ENCODE data around the gene CFAP157. TPM values are rescaled to one million over a fixed set of nuclear protein-coding genes. Genes with fewer than 3 reads are reported as not detected.

Gene CFAP157
- total RNA-seq, 1 experiment from 2014 or later, result 0.87 TPM

DNA sequence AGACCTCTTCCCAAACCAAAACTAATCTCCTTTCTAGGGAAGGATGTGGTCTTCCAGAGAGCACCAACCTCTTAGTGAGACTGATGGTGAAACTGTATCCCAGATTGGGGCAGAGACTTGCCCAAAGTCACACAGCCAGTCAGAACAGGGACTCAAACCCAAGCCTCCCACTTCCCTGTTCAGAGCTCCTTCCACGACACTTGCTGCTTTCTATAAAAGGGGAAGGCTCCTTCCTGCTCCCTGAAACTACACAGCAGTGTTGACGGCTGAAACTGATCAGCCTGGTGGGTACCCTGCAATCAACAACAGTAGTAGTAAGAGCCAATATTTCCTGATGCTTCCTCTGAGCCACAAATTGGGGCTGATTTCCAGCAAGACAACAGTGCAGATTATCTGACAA, 26.8 kb downstream of the CFAP157 start:
- no peaks in the 10 kb centered on the region for H3K4me1 Mint-ChIP-seq (ENCODE audit: low read depth, unreplicated experiment)
- CTCF ChIA-PET, result interaction anchor here (0.6 kb wide), 1 partner anchor 14 kb away, joined by 4 read pairs; no protein-coding TSS in a partner anchor
- H3K9me3 Mint-ChIP-seq (ENCODE audit: low read depth, unreplicated experiment), result no peaks in the 10 kb centered on the region
- H3K36me3 Mint-ChIP-seq (ENCODE audit: insufficient read depth, unreplicated experiment), result peaks cover 6% of the 10 kb centered on the region
- H3K27ac Mint-ChIP-seq (ENCODE audit: unreplicated experiment), result no peak overlapping the region
- no peak for DNase-seq
- BruUV-seq (replicated peaks), result no TSS peak
- H3K27me3 Mint-ChIP-seq (ENCODE audit: unreplicated experiment), result peaks cover 29% of the 10 kb centered on the region
- H3K4me3 Mint-ChIP-seq (ENCODE audit: low read depth, unreplicated experiment), result no peak overlapping the region
- intact Hi-C loops (cut with micrococcal nuclease; ENCODE audit: unreplicated experiment), result loop anchor here (5.0 kb wide), 1 partner anchor 141 kb away; no protein-coding TSS in a partner anchor
- TF ChIP-seq, protein P1, sequence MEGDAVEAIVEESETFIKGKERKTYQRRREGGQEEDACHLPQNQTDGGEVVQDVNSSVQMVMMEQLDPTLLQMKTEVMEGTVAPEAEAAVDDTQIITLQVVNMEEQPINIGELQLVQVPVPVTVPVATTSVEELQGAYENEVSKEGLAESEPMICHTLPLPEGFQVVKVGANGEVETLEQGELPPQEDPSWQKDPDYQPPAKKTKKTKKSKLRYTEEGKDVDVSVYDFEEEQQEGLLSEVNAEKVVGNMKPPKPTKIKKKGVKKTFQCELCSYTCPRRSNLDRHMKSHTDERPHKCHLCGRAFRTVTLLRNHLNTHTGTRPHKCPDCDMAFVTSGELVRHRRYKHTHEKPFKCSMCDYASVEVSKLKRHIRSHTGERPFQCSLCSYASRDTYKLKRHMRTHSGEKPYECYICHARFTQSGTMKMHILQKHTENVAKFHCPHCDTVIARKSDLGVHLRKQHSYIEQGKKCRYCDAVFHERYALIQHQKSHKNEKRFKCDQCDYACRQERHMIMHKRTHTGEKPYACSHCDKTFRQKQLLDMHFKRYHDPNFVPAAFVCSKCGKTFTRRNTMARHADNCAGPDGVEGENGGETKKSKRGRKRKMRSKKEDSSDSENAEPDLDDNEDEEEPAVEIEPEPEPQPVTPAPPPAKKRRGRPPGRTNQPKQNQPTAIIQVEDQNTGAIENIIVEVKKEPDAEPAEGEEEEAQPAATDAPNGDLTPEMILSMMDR (IDR thresholded peaks at IDR 0.05; ENCODE audit: unreplicated experiment), result no peak

GRCh38 chr9:127734247-127734746, 27.5 kb downstream of the CFAP157 start:
- TF ChIP-seq, protein P1 (IDR thresholded peaks at IDR 0.05; ENCODE audit: unreplicated experiment), result no peak
- H3K27me3 Mint-ChIP-seq (ENCODE audit: unreplicated experiment), result peaks cover 36% of the 10 kb centered on the region
- H3K4me3 Mint-ChIP-seq (ENCODE audit: low read depth, unreplicated experiment), result peak overlapping the region; percentile 67
- H3K27ac Mint-ChIP-seq (ENCODE audit: unreplicated experiment), result no peak overlapping the region
- CTCF ChIA-PET, result interaction anchor here (0.8 to 1.6 kb wide), 18 partner anchors 9 to 189 kb away, joined by 3 to 21 read pairs (median 5); partner anchors contain the start of genes CDK9, CFAP157, PTRH1 and ST6GALNAC4
- intact Hi-C loops (cut with micrococcal nuclease; ENCODE audit: unreplicated experiment), result loop anchor here (5.0 kb wide), 1 partner anchor 142 kb away; no protein-coding TSS in a partner anchor
- peaks cover 6% of the 10 kb centered on the region for H3K36me3 Mint-ChIP-seq (ENCODE audit: insufficient read depth, unreplicated experiment)
- TSS peak; percentile 57 for BruUV-seq (replicated peaks)
- H3K4me1 Mint-ChIP-seq (ENCODE audit: low read depth, unreplicated experiment), result no peaks in the 10 kb centered on the region
- no peaks in the 10 kb centered on the region for H3K9me3 Mint-ChIP-seq (ENCODE audit: low read depth, unreplicated experiment)
- no peak for DNase-seq

DNA sequence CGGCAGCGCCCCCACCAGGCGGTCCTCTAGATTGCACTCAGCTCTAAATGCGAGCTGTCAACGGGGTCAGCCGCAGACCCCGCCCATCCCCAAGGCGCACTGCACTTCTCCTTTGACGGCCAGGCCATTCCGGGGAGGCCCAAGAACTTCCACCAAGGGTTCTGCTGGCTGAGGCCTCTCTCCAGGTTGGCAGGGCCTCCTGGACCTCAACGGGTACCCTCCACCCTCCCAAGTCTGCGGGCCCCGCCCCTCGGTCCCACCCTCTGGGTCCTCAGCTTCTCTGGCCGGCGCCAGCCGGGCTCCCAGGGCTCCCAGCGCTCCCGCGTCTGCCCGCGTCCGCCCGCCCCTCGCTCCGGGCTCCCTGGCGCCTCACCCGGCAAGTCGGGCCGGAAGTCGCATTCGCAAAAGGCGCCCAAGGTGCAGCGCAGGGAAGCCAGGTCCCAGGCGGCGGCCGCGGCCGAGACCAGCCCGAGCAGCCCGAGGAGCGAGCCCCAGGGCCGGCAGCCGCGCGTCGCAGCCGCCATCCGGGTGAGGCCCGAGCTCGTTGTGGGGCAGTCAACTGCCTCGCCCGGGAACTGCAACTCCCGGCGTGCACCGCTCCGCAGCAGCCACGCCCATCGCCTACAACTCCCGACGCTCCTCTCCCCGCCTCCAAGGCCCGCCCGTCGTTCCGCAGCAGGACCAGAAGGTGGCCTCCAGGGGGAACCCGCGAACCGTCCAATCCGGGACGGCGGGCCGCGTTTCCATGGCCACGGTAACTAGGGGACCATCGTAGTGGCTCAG, 28.1 kb downstream of the CFAP157 start, which contains the start of gene TOR2A:
Gene TOR2A, minus strand, starts transcription at position 548 of the 783 bp plus-strand sequence. Its CDS starts 24 bp downstream, at position 524.
- no peak within 1 kb of the TSS for H3K27ac Mint-ChIP-seq (ENCODE audit: unreplicated experiment)
- H3K9me3 Mint-ChIP-seq (ENCODE audit: low read depth, unreplicated experiment), result no peaks in the 10 kb centered on the region
- H3K4me3 Mint-ChIP-seq (ENCODE audit: low read depth, unreplicated experiment), result peak within 1 kb of the TSS; percentile 67
- intact Hi-C loops (cut with micrococcal nuclease; ENCODE audit: unreplicated experiment), result loop anchor here (5.0 kb wide), 2 partner anchors 137 to 143 kb away; no protein-coding TSS in a partner anchor
- H3K36me3 Mint-ChIP-seq (ENCODE audit: insufficient read depth, unreplicated experiment), result peaks cover 6% of the 10 kb centered on the region
- CTCF ChIA-PET, result interaction anchor here (0.8 to 1.6 kb wide), 21 partner anchors 9 to 232 kb away, joined by 3 to 21 read pairs (median 5); partner anchors contain the start of genes CDK9, CFAP157, PTRH1 and ST6GALNAC4
- H3K4me1 Mint-ChIP-seq (ENCODE audit: low read depth, unreplicated experiment), result no peaks in the 10 kb centered on the region
- TF ChIP-seq, protein P1 (IDR thresholded peaks at IDR 0.05; ENCODE audit: unreplicated experiment), result peak; percentile 88
- no TSS peak for BruUV-seq (replicated peaks)
- peaks cover 39% of the 10 kb centered on the region for H3K27me3 Mint-ChIP-seq (ENCODE audit: unreplicated experiment)
- DNase-seq, result peak; percentile 95

DNA sequence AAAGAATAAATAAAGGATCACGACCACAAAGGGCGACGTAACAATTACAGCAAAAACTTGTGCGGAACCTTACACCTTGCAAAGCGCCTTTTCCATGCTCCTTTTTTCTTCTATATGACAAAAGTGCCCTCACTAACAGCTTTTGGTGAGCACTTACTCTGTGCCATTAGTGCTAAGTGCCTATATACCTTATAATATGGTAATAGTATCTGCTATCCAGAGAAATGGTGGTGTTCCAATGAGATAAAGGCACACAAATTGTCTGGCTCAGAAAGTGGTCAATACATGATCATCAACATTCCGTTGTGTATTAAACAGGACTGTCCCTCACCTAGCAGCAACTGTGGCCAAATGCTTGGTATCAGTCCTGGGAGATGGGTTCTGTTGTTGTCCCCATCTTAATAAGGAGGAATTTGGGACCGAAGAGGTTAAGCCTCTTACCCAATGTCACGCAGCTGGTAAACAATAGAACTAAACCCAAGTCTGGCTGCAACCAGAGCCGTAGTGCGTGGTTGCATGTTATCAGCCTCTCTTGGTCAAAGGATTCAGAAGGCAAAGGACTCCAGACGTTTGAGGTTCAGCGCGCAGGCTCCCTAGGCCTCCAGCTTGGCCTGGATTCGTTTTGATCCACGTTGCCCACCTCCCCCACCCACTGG, 28.9 kb downstream of the CFAP157 start:
- DNase-seq, result no peak
- intact Hi-C loops (cut with micrococcal nuclease; ENCODE audit: unreplicated experiment), result loop anchor here (5.0 kb wide), 1 partner anchor 137 kb away; no protein-coding TSS in a partner anchor
- H3K27me3 Mint-ChIP-seq (ENCODE audit: unreplicated experiment), result peaks cover 39% of the 10 kb centered on the region
- H3K36me3 Mint-ChIP-seq (ENCODE audit: insufficient read depth, unreplicated experiment), result peaks cover 6% of the 10 kb centered on the region
- H3K27ac Mint-ChIP-seq (ENCODE audit: unreplicated experiment), result no peak overlapping the region
- peak overlapping the region; percentile 67 for H3K4me3 Mint-ChIP-seq (ENCODE audit: low read depth, unreplicated experiment)
- TF ChIP-seq, protein P1 (IDR thresholded peaks at IDR 0.05; ENCODE audit: unreplicated experiment), result no peak
- H3K9me3 Mint-ChIP-seq (ENCODE audit: low read depth, unreplicated experiment), result no peaks in the 10 kb centered on the region
- BruUV-seq (replicated peaks), result no TSS peak
- CTCF ChIA-PET, result interaction anchor here (0.8 to 1.6 kb wide), 10 partner anchors 14 to 233 kb away, joined by 3 to 21 read pairs (median 6); partner anchors contain the start of gene CDK9
- no peaks in the 10 kb centered on the region for H3K4me1 Mint-ChIP-seq (ENCODE audit: low read depth, unreplicated experiment)
